ENCODE data around the gene GRIA4. TPM values are rescaled to one million over a fixed set of nuclear protein-coding genes. Genes with fewer than 3 reads are reported as not detected.

GRIA4 gene
- polyA plus RNA-seq, 1 experiment = not detected

GRCh38 chr11:105900515-105901035 is 290.7 kb downstream of the GRIA4 start:
- Histone ChIP-seq H3K36me3 (ENCODE audit: control insufficient read depth, insufficient read depth, low read length) (no peaks in the 10 kb centered on the region), H3K27me3 (ENCODE audit: control insufficient read depth, insufficient read depth, low read length) (no peaks in the 10 kb centered on the region; the same call in 1 of the 2 replicates), H3K4me3 (ENCODE audit: low read depth, low read length) (no peak overlapping the region)
- no peak for TF ChIP-seq CTCF (IDR thresholded peaks at IDR 0.05; ENCODE audit: insufficient read depth, low read depth, low read length)
- ChIA-PET CTCF (interaction anchor here (1.0 kb wide), 1 partner anchor 22 kb away, joined by 3 read pairs; no protein-coding TSS in a partner anchor), POLR2A (no interaction called here)
- DNase-seq (ENCODE audit: low read depth) = no peak

GRCh38 chr11:105903113-105903512 is 293.2 kb downstream of the GRIA4 start:
- H3K4me3 ChIP-seq (ENCODE audit: low read depth, low read length) = no peak overlapping the region
- no peak for TF ChIP-seq CTCF (IDR thresholded peaks at IDR 0.05; ENCODE audit: insufficient read depth, low read depth, low read length)
- H3K27me3 ChIP-seq (ENCODE audit: control insufficient read depth, insufficient read depth, low read length) = no peaks in the 10 kb centered on the region; the same call in 1 of the 2 replicates
- DNase-seq (ENCODE audit: low read depth) = no peak
- CTCF ChIA-PET = no interaction called here
- H3K36me3 ChIP-seq (ENCODE audit: control insufficient read depth, insufficient read depth, low read length) = no peaks in the 10 kb centered on the region
- POLR2A ChIA-PET = no interaction called here

GRCh38 chr11:105906517-105906916 is 296.6 kb downstream of the GRIA4 start:
- Histone ChIP-seq H3K27me3 (ENCODE audit: control insufficient read depth, insufficient read depth, low read length) (no peaks in the 10 kb centered on the region), H3K36me3 (ENCODE audit: control insufficient read depth, insufficient read depth, low read length) (no peaks in the 10 kb centered on the region), H3K4me3 (ENCODE audit: low read depth, low read length) (no peak overlapping the region)
- ChIA-PET CTCF (interaction anchor here (1.2 kb wide), 1 partner anchor 9 kb away, joined by 4 read pairs; no protein-coding TSS in a partner anchor), POLR2A (no interaction called here)
- no peak for TF ChIP-seq CTCF (IDR thresholded peaks at IDR 0.05; ENCODE audit: insufficient read depth, low read depth, low read length)
- DNase-seq (ENCODE audit: low read depth) = no peak

GRCh38 chr11:105907319-105907718 is 297.4 kb downstream of the GRIA4 start:
- ChIA-PET CTCF (interaction anchor here (1.2 kb wide), 1 partner anchor 16 kb away, joined by 3 read pairs; no protein-coding TSS in a partner anchor), POLR2A (no interaction called here)
- H3K4me3 ChIP-seq (ENCODE audit: low read depth, low read length) = no peak overlapping the region
- no peak for TF ChIP-seq CTCF (IDR thresholded peaks at IDR 0.05; ENCODE audit: insufficient read depth, low read depth, low read length)
- no peaks in the 10 kb centered on the region for H3K36me3 ChIP-seq (ENCODE audit: control insufficient read depth, insufficient read depth, low read length)
- DNase-seq (ENCODE audit: low read depth) = no peak
- no peaks in the 10 kb centered on the region for H3K27me3 ChIP-seq (ENCODE audit: control insufficient read depth, insufficient read depth, low read length)

GRCh38 chr11:105910095-105910715 is 300.3 kb downstream of the GRIA4 start:
- no peak overlapping the region for H3K4me3 ChIP-seq (ENCODE audit: low read depth, low read length)
- CTCF ChIA-PET = no interaction called here
- POLR2A ChIA-PET = no interaction called here
- H3K36me3 ChIP-seq (ENCODE audit: control insufficient read depth, insufficient read depth, low read length) = no peaks in the 10 kb centered on the region
- DNase-seq (ENCODE audit: low read depth) = peak; percentile 4
- TF ChIP-seq CTCF (IDR thresholded peaks at IDR 0.05; ENCODE audit: insufficient read depth, low read depth, low read length) = no peak
- H3K27me3 ChIP-seq (ENCODE audit: control insufficient read depth, insufficient read depth, low read length) = no peaks in the 10 kb centered on the region
